Upper lobe of left lung (tissue), 4 donors: ENCODE measurements around the gene IQCF2.
"Not testable (repeated sequence)": the region's sequence is repeated elsewhere in the genome, so short reads cannot be mapped to it uniquely, and the experiment has no call there.

Source experiments
- CTCF ChIP-seq, 6 experiments: fragments of 450-650 bp in 4 of 6; fragments of 200-600 bp in 2 of 6; sonication (generic) in 2 of 6; IDR thresholded peaks; one replicate each; pipeline ENCODE4 v1.5.1; 2016 to 2019; ENCODE audit warnings: antibody characterized with exemption in 6 of 6
- EP300 ChIP-seq, 4 donors: sonication (generic); formaldehyde crosslinking; IDR thresholded peaks; one replicate each; pipeline ENCODE4 v1.5.1; 2017; ENCODE audit warnings: antibody characterized with exemption in 4 of 4, control low read depth in 2 of 4
- POLR2A ChIP-seq, 4 donors: fragments of 450-650 bp; IDR thresholded peaks; one replicate each; pipeline ENCODE4 v1.5.1; 2016 to 2017; ENCODE audit warnings: antibody characterized with exemption in 4 of 4, mild to moderate bottlenecking in 2 of 4
- POLR2AphosphoS5 ChIP-seq, 2 donors: sonication (generic); formaldehyde crosslinking; IDR thresholded peaks; one replicate each; pipeline ENCODE4 v1.5.1; 2017; ENCODE audit warnings: antibody characterized with exemption in 2 of 2

GRCh38 chr3:51900043-51900442, 38.6 kb downstream of the IQCF2 start:
- TF ChIP-seq POLR2A, EP300, CTCF, POLR2AphosphoS5 (IDR thresholded peaks at IDR 0.05): not testable (repeated sequence)
